Measurements from ENCODE around the gene CD93.

Gene CD93

DNA sequence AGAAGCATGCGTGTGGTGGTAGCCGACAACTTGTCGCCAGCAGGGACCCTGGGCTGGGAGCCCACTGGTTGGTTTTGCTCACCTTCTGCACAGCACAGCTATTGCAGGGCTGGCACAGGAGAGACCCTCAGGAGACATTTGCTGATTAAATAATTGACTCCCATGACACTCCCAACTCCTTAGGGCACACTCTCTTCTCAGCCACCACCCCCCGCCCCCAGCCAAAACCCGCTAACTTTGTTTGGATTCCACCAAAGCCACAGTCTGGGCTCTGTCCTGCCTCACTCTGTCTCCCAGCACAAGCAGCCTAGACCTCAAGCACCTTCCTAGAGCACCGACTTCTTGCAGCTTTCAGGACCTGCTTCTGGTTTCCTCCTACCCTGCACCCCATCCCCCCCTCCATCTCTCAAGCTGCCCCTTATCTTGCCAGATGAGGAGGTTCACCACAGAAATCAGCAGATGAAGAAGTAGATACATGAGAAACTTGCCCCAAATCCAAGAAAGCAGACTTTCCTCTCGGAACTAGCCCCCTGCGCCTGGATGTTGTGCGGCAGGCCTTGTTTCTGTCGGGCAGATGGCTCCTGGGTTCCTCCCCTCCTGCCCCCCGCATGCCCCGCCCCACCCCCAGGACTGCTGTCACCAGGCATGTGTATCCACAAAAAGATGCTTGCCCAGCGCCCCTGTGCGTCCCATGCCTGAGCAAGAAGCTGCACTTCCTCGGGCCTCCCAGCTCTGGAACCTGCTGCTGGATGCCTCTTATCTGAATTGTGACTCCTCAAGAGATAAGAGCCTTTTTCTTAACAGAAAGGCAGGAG, 35.0 kb upstream of the CD93 start:
- DNase-seq, result no peak

DNA sequence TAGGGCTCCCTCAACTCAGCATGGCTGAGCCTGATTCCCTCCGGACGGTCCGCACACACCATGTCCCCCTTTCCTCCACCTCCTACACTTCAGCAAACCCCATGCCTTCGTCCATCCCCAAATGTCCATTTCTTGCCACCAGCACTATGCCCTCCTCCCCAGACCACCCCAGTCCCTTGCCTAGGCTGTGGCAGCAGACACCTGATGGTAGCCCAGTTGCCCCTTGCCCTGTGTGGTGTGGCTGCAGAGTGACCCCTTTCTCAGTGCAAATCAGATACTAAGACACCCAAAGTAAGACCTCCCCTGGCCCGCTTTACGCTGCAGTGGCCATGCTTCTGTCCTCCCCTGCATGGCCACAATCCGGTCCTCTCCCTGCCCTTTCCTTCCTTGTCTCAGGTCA, 34.1 kb upstream of the CD93 start:
- no peak for DNase-seq

DNA sequence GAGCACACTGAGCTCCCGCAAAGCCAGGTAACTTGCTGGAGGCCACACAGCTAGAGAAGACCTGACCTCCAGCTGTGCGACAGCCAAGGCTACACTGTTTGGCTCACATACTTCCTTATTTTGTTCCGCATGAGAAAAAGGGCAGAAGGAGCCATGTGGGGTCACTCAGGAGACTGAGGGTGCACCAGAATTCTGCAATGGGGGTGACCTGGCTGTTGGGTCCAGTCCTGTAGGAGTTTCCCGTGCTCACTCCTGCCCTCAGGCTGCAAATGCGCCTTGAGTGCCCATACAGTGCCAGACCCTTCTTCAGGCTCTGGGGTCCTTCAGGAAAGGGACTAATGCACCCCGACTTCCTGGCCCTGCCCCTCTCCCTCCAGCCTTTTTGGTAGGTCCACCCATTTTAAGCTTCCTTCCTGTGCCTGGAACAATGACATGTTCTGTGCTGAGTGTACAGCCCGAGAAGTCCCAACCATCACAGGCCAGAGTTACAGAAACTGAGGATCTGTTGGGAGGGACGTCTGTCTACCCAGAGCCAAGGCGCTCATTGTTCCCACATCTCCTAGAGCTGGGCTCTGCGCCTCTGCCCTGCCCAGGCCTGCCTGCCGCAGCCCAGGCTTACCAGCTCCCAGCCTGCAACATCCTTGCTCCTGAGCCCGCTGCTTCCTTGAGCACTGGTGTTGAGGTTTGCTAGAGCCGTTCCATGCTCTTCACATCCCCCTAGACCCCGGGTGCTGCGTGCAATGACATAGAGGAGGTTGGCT, 33.5 kb upstream of the CD93 start:
- no peak for DNase-seq

DNA sequence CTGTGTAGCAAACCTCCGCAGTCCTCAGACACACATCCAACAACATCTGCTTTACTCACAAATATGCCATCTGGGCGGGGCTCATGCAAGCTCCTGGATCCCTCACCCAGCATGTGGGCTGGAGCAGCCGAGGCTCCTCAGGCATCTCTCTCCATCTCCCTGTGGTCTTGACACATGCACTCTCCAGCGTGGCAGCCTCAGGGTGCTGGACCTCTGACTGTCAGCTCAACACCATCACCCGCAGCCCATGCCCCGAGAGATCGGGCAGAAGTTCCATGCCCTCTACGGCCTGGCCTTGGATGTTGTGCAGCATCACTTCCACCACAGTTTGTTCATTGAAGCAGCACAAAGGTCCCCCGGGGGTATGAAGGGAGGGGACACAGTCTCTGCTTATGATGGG, 32.6 kb upstream of the CD93 start:
- DNase-seq, result no peak

DNA sequence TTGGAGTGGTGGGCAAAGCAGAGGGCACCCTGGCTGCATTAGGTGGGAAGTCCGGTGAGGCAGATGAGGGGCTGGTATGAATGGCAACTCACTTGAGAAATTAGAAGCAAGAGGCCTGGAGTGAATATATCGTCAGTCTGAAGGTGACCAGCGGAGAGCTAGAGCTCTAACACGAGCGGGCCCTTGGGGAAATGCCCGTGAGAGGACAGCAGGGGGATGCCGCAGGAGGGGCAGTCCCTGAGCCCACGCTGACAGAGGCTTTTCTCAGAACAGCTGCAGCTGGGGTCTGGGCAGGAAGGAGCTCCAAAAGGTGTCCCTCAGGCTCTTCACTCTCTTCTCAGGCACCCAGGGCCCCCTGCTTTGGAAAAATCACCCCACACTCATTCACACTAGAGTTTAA, 32.0 kb upstream of the CD93 start:
- DNase-seq, result no peak

DNA sequence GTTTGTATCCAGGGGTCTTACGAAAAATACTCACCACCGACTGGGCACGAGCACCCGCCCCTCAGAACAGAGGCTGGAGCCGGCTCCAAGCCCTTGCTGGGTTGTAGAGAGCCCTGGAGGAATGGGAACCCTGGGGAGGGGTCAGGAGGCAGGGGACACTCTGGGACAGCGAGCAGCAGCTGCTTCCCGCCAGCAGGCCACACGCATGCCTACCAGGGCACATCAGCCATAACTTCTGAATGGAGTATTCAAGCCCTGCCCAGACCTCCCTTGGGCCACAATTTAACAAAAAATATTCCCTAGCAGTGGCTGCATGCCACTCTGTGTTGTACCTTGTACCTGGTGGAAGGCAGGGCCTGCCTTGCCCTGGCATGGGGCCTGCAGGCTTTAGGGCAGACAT, 31.6 kb upstream of the CD93 start:
- DNase-seq, result no peak

DNA sequence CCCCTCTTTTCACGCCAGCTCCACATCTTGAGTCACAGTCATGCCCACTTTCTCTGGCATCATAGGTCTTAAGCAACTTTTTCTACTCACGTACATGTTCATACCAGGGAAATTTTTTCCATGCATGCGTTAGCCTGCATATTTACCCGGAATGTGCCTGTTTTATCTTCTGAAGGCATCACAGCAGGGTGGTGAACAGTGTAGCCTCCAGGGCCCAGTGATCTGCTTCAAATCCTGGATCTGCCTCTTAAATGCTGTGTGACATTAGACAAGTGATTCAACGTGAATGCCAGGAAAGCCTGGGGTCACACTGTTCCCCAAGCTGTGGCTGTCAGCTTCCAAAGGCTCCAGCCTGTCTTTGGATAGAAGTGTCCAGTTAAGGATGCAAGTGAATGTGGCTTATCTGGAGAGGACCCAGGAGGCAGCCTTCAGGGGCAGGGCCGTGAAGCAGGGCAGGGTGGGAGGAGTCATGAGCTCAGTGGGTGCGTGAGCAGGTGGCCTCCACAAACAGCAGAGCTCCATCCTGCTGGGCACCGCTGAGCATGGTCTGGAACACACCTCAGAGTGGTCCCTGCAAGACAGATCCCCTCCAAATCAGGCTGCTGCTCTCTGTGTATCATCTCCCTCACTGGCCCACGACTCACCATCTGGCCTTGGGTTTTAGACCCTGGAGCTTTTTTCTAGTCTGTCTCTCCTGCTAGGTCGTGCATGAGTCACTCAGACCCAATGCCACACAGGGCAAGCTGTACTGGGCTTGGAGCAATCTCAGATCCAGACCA, 30.4 kb upstream of the CD93 start:
- DNase-seq, result no peak

DNA sequence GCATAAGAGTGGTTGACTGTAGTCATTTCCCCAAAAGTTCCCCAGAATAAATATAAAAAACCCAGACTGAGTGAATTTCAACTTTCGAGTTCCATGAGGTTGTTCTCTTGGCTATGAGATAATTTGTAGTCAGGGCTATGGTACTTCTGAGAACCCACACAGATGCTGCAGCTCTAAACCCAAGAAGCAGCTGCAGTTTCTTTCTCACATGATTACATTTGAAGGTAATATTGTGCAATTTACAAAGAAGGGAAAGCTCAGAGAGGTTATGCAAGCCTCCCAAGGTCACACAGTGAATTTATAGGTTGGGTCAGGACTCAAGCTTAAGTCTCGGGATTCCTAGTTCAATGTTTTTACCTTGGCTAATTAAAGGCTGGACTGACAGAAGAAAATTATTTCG, 29.7 kb upstream of the CD93 start:
- DNase-seq, result no peak

DNA sequence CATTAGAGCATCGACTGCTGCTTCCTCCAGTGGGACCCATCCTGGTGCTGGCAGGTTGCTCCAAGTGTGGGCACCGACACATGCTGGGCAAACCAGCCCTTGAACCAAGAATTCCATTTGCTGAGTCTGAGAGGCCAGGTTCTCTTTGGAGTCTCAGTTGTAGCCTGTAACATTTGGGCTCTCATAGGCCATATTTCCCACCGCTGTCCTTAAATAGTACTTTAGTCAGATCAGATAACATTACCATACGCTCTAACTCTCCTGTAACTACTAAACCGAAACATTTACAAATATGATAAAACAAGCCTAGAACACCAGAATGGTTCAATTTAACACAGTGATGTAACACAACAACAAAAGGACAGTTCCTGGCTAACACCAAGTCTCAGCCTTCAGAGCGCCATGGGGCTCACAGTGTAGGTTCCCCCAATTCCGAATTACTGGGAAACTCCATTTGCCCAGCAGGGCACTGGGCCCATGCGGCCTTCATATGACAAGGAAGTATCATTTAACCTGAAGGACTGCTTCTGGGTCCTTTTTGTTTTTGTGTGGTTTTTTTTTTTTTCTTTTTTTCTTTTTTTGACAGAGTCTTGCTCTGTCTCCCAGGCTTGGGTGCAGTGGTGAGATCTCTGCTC, 28.4 kb upstream of the CD93 start:
- DNase-seq, result no peak

DNA sequence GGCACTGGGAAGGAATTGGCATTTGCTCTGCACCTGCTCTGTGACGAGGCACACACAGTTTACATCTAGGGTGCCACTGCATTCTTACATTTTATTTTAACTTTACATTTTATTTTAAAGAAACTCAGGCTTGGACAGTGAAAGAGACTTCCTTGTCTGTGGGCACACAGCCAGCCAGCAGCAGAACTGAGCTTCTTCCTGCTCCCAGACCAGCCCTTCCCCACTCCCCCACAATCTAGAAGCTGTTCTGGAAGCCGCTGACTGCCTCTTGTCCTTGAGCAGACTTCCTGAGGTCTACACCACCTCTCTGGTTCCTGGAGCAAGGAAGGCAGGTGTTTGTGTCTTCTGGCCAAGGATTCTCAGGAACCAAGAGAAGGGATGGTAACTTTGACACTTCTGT, 27.9 kb upstream of the CD93 start:
- no peak for DNase-seq

DNA sequence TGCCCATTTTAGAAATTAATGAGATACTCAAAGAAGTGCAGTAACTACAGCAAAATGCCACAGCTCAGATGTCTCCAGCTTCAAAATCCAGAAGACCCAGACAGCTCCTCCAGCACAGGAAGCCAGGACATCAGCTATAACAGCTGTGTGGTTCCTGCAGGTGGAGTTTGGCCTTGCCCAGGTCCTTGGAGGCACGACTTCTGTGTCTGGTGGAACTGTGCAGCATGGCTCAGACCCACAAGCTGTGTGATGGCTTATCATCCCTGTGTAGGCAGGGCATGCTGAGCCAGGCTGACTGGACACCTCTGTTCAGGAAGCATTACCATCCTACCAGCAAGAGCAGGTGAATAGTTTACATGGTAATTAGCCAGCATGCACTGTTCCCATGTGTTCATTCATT, 26.5 kb upstream of the CD93 start:
- DNase-seq, result no peak

DNA sequence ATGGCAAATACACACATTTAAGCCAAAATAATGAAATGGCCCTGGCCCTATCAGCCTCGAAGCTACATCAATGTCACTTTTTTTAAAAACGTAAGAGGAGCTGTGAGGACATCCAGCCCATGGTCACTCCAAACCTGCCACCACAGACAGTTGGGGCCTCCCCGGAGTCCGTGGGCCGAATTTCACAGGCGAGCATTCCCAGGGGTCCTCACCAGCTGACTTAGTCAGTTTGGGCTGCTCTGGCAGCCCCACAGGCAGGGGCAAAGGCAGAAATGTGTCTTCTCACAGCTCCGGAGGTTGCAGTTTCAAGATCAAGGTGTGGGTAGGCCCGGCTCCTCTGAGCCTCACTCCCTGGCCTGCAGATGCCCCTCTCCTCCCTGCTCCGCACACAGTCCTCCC, 25.8 kb upstream of the CD93 start:
- DNase-seq, result no peak

DNA sequence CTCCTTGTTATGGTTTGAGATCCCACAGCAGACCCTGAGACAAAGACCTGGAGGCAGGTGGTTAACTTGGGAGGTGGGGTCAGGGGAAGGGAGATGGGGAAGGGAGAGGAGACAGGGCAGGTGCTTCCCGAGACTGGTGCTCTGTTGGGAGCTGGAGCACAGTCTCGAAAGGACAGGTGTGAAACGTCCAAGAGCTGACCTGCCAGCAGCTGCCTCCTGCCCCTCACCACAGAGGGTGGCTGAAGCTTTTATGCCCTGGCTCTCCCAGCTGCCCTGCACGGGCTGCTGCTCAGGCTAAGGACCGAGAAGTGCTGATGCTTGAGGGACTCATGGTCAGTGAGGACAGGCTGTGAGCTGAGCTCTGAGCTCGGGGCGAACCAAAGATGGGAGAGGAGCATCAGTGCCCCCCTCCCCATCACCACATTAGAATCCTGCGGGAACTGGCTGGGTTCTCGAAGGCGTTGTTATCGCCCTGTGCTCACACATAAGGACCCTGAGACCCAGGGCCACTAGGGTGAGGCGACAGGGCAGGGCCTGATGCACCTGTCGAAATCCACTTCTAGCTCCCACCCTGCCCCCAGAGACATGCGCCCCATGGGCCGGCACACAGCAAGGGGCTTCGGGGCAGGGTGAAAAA, 25.3 kb upstream of the CD93 start:
- DNase-seq, result no peak

DNA sequence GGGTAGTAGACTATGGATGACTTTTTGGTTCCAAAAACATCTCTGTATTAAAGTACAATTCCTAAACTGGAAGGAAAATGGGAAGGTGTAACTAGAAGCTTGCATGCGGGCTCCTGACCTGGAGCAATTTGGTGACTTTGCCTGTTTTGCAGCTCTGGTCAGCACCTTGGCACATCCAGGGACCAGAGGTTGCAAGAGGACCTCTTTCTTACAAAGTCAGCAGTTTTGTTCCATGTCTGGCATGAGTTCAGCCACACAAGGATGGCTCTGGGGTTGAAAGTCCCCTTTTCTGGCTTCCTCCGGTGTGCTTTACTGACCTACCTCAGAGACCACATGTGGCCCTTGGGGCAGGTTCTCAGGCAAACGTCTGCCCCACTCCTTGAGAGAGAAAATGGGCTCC, 22.7 kb upstream of the CD93 start:
- no peak for DNase-seq

DNA sequence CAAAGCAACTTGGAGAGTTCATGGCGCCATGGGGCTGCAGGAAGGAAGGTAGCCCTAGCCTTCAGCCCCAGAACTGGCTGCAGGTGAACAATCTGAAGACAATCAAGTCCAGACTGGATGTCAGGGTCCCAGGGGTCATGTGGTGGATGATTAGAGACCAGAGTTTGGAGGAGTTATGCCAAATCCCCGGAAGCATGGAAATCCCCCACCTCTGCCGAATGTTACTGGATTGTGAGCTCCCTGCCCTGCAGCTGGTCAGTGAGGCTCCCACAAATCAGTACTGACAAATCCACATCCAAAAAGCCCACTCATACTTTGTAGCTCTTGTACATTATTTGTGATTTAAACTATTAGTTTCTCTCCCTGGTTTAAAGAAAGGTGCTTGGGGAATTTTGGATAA, 21.3 kb upstream of the CD93 start:
- no peak for DNase-seq

DNA sequence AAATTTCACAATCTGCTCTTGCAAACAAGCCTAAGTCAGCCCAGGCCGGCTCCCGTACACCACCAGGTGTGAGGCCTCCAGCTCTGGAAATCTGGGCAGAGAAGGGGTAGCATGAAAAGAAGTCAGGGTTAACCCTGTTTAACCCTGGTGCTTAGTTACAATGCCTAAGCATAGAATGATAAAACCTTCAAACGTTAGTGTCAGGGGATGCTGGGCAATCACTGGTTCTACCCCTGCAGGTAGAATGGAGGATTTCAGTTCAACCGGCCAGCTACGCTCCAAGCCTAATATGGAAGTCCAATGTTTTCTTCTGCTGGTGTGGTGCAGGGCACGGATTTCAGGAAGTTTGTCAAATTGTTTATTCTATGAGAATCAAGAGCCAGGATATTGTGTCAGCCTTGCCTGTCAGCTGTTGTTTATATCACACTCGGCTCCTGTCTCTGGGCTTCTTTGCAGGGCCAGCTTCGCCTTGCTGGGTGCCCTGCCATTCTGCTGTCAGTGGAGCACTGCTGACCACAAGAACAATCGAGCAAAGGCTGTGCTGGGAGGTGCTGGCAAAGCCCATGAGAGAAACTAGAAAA, 20.2 kb upstream of the CD93 start:
- DNase-seq, result no peak

DNA sequence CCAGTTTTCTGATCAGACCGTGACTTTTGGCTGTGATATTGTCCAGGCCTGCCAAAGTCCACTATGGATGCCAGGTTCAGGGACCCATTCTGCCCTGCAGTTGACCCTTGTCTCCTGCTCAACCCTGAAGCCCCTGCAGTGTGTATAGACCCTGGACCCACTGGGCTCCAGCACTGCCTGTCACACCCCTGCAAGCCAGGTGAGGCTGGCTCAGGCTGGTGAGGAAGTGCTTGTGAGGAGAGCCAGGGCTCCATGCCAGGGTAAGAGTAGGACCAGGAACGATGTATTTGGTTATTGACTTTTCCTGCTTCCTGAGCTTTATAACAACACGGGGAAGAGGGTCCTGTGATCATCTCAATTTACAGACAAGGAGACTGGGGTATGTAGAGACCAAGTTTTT, 19.1 kb upstream of the CD93 start:
- no peak for DNase-seq

DNA sequence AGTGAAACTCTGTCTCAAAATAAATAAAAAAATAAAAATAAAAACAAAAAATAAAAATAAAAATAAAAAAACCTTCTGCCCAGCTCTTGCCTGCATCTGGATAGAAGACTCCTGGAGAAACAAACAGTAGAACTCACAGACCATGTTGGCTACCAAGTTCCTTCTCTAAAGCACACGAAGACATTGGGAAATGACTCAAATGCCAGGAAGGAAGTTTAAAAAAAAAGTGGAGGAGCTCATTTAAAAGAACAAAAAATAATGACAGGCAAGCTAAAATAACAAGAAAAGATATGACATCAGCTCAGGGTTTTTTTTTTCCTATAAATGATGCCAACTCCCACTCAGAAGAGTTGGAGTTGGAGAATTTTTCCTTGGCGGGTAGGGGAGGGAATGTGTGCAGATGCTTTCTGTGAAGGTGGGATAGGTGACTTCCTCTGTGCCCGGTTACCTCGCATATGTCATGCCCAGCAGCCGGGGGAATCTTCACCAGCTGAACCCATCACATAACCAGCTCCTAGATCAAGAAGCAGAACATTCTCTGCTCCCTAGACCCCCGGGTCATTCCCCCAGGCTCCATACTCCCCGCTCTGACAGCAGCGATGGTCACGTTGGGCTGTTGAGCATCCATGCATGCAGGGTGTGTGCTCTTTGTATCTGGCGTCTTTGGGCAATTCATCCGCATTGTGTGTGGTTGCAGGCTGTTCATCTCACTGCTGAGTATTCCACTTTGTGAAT, 17.3 kb upstream of the CD93 start:
- DNase-seq, result no peak

DNA sequence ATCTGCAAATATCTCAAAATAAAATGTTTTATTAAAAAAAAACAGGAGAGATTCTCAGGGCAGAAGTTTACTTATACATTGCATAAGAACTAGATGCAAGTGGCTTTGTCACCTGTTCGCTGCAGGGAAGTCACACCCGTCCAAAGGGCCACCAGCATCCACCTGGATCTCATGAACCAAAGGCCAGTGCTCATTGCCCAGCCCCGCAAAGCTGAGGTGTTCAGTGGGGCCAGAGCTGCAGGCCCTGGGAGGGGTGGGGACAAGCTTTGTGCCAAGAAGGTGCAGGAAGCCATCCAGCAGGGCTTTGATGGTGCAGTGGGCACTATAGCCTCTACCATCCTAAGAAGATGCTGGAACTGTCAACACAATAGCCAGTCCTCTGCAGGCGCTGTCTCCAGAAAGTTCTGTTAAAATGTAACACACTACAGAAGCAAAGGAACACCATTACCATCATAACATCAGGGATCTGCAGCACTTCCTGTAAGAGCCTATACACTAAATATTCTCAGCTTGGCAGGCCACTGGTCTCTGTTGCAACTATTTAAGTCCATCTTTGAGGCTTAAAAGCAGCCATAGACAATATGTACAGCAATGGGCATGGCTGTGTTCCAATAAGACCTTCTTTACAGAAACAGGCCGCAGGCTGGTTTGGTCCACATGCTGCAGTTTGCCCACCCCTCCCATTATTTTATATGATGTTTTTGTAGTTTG, 15.7 kb upstream of the CD93 start:
- no peak for DNase-seq

DNA sequence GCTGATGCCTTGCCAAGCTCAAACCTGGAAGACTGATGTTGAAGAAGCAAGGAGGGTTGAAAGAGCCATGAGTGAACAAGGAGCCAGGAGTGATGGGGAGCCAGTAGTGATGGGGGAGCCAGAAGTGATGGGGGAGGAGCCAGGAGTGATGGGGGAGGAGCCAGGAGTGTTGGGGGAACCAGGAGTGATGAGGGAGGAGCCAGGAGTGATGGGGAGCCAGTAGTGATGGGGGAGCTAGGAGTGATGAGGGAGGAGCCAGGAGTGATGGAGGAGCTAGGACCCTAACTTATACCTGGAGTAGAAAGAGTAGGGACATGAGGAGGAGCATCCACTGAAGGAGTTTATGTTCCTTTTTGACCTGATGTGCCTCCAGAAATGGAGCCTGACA, 14.6 kb upstream of the CD93 start:
- no peak for DNase-seq

All from stimulated activated CD4-positive, alpha-beta T cell treated with anti-CD3 and anti-CD28 coated beads, Interleukin-4, amount 100 ng/mL, for 1 hour (primary cell).